SJCRH30 (cell line): ENCODE measurements around the gene CRYAB. TPM values are rescaled to one million over a fixed set of nuclear protein-coding genes. Genes with fewer than 3 reads are reported as not detected.

Experiments used
- DNase-seq, 2 experiments: peaks; one replicate each; pipeline ENCODE4 v3.0.0-alpha.2; 2015 to 2020
- H3K27ac ChIP-seq: fragments of 250-450 bp; sonication (Bioruptor Pico); 2 replicates; pipeline ENCODE4 v1.5.1; 2020; ENCODE audit warnings: mild to moderate bottlenecking, moderate library complexity
- H3K27me3 ChIP-seq: fragments of 250-450 bp; sonication (Bioruptor Pico); 2 replicates; pipeline ENCODE4 v1.5.1; 2020; ENCODE audit warnings: mild to moderate bottlenecking, moderate library complexity
- H3K36me3 ChIP-seq: fragments of 250-450 bp; sonication (Bioruptor Pico); 2 replicates; pipeline ENCODE4 v1.5.1; 2020; ENCODE audit warnings: mild to moderate bottlenecking, moderate library complexity
- H3K4me1 ChIP-seq: fragments of 250-450 bp; sonication (Bioruptor Pico); 2 replicates; pipeline ENCODE4 v1.5.1; 2020; ENCODE audit warnings: mild to moderate bottlenecking, moderate library complexity
- H3K4me3 ChIP-seq: fragments of 250-450 bp; sonication (Bioruptor Pico); 2 replicates; pipeline ENCODE4 v1.5.1; 2020; ENCODE audit warnings: mild to moderate bottlenecking, moderate library complexity
- H3K9me3 ChIP-seq: fragments of 250-450 bp; sonication (Bioruptor Pico); replicated peaks from 2 replicates; pipeline ENCODE4 v1.5.1; 2020; ENCODE audit warnings: mild to moderate bottlenecking, moderate library complexity
- total RNA-seq: library from RNA; depleted of rRNA; stranded (reverse); fragments of >200 nt; shearing (Covaris generic); gene quantifications from 2 replicates; pipeline ENCODE4 v1.2.3, GENCODE V29; 2014

Gene CRYAB
- total RNA-seq, 1 experiment from 2014 or later = 3.4 TPM

DNA sequence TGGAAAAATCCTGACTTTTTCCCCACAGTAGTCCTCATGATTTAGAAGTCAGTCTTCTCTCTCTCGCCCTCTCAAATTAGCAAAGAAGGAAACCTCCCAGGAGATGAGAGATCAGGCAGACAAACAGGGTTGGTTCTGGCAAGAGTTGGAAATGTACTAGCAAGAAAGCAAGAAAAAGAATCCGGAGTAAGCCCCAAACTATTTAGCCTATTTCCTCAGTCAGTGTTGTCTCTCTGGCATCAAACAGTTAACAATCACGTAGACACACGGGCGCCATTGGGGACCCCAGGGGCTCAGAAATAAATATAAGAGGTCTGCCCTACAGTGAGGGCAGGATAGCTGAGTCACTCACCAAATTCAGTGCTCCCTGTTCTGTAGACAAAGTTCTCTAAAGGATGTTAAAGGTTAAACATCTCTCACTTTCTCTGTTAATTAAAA is 11.8 kb upstream of the CRYAB start:
- no peaks in the 10 kb centered on the region for H3K9me3 ChIP-seq
- H3K27me3 ChIP-seq = no peaks in the 10 kb centered on the region
- no peak for DNase-seq
- H3K27ac ChIP-seq = peak overlapping the region; percentile 21; the same call in 1 of the 2 replicates
- no peak overlapping the region for H3K4me3 ChIP-seq
- no peaks in the 10 kb centered on the region for H3K36me3 ChIP-seq
- H3K4me1 ChIP-seq = peaks cover 13% of the 10 kb centered on the region; the same call in 1 of the 2 replicates

DNA sequence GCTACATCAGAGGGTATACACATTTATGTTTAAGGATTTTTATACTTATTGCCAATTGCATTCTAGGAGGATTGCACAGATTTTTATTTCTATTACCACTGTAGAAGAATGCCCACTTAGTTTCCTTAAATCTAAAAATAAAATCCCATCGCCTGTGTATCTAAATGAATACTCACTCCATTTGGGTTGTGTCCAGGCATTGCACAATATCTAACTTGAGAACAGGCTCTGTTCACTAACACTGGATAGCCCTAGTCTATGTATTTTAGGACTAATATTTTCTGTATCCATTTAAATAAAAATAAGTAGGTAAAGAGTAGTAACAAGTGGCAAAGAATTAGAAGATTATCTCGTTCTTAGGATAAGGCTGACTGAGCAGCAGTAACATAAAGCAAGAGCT is 11.2 kb upstream of the CRYAB start:
- Histone ChIP-seq H3K27ac (no peak overlapping the region; the same call in 1 of the 2 replicates), H3K27me3 (no peaks in the 10 kb centered on the region), H3K4me1 (peaks cover 13% of the 10 kb centered on the region; the same call in 1 of the 2 replicates), H3K36me3 (no peaks in the 10 kb centered on the region), H3K9me3 (no peaks in the 10 kb centered on the region), H3K4me3 (no peak overlapping the region)
- DNase-seq = no peak

DNA sequence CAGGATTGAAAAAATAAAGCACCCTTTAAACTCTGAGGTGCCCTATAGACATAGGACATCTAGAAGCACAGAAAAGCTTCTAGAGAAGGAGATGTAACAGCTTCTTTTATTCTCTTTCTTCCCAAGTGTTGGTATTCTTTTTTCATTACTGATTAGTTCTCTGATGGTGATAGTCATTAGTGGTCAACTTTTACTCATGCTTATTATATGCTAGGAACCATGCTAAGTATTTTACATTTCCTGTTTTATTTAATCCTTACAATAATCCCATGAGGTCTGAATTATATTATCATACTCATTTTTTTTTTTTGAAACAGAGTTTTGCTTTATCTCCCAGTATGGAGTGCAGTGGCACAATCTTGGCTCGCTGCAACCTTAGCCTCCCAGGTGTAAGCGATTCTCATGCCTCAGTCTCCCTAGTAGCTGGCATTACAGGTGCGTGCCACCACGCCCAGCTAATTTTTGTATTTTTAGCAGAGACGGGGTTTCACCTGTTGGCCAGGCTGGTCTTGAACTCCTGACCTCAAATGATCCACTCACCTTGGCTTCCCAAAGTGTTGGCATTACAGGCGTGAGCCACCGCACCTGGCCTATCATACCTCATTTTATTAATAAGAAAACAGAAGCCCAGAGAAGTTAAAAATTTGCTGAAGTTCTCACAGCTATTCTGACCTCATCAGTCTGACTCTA is 10.1 kb upstream of the CRYAB start:
- Histone ChIP-seq H3K27ac (no peak overlapping the region), H3K36me3 (no peaks in the 10 kb centered on the region), H3K4me1 (peaks cover 10% of the 10 kb centered on the region; the same call in 1 of the 2 replicates), H3K4me3 (no peak overlapping the region), H3K9me3 (no peaks in the 10 kb centered on the region), H3K27me3 (no peaks in the 10 kb centered on the region)
- DNase-seq = no peak

DNA sequence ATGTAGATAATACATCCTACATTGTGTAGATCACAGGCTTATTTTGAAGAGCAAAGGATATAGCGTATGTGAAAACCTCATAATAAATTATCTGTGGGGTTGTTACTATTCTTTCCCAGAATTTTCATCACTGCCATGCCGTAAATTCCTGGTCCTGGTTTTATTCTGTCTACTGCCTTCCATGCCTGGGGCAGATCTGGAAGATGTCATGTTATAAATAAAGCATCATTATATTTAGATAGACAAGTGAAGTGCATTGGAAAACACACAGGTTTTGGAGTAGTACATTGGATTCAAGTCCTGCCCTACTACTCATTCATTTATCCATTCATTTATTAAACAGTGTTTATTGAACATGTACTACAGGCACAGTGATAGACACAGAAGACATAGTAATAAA is 9.3 kb upstream of the CRYAB start:
- Histone ChIP-seq H3K4me1 (peaks cover 10% of the 10 kb centered on the region; the same call in 1 of the 2 replicates), H3K9me3 (no peaks in the 10 kb centered on the region), H3K27ac (no peak overlapping the region), H3K4me3 (no peak overlapping the region), H3K36me3 (no peaks in the 10 kb centered on the region), H3K27me3 (no peaks in the 10 kb centered on the region)
- DNase-seq = no peak

DNA sequence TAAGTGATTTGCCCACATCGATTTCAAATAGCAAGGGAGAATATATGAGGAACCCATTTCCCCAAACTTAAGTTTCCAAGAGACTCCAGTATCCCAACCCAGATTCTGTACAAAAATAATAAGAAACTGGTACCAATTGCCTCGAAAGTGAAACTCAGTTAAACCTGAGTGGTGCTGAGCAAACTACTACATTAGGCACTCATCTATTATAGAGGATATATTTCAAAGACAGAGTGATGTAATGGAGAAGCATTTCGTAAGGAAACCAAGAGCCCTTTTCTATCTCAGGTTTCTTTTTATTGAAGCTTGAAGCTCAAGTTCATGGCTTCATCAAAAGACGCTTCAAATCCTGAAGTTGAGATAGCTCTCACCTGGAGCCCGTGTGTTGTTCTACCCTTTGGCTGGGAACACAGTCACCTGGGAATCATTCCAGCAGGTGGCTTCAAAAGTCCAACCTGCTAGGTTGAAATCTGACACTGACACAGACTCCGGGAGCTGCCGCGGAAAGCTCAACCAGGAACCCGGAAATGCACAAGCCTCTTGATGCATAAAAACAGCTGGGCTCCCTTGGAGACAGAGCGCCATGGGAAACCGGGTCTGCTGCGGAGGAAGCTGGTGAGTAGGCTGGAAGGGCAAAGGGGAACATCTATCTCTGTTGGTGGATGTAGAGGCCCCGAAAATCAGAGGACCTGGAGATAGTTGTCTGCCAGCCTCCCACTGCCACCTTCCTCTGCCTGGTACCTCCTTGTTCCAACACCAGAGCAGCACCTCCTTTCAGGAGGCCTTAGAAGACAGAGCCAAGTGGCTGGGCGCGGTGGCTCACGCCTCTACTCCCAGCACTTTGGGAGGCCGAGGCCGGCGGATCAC is 7.1 kb upstream of the CRYAB start, which contains the start of gene C11orf52:
Gene C11orf52, plus strand, starts transcription at position 524 of the 867 bp plus-strand sequence. Its CDS starts 60 bp downstream, at position 584.
- DNase-seq = peak; percentile 79 to 87
- H3K36me3 ChIP-seq = no peaks in the 10 kb centered on the region
- no peaks in the 10 kb centered on the region for H3K27me3 ChIP-seq
- peaks cover 11% of the 10 kb centered on the region; the same call in 1 of the 2 replicates for H3K4me1 ChIP-seq
- peak within 1 kb of the TSS; percentile 39 for H3K4me3 ChIP-seq
- H3K9me3 ChIP-seq = no peaks in the 10 kb centered on the region
- peak within 1 kb of the TSS; percentile 50 for H3K27ac ChIP-seq

DNA sequence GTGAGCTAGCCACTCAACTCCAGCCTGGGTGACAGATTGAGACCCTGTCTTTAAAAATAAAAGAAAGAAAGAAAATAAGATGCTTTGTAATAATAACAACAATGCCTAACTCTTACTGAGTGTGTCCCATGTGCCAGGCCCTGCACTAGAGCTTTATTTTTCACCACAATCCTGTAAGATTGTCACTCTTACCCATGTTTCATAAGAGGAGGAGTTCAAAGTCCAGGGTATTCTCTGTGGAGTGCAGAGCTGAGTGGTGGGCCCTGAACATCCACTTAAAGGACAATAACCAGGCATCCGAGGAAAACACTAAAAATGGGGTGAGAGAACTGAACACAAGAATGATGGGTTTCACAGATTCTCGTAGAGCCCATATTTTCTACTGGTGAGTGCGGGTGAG is 6.2 kb upstream of the CRYAB start:
- H3K9me3 ChIP-seq = no peaks in the 10 kb centered on the region

DNA sequence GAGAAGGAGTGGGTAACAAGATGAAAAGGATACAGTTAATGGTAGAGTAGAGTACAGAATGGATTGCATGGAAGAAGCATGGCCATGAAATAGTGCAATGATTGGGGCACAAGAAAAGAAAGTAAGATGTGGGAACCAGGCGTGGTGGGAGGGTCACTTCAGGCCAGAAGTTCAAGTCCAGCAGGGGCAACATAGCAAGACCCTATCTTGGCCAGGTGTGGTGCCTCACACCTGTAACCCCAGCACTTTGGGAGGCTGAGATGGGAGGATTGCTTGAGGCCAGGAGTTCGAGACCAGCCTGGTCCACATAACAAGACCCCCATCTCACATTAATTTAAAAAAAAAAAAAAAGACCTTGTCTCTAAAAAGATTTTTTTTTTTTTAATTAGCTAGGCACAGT is 5.7 kb upstream of the CRYAB start:
- Histone ChIP-seq H3K36me3 (no peaks in the 10 kb centered on the region), H3K9me3 (no peaks in the 10 kb centered on the region), H3K27ac (no peak overlapping the region), H3K4me1 (peaks cover 7% of the 10 kb centered on the region; the same call in 1 of the 2 replicates), H3K4me3 (no peak overlapping the region), H3K27me3 (no peaks in the 10 kb centered on the region)
- no peak for DNase-seq

More for the DNA sequence above, 6.2 kb upstream of the CRYAB start:
- H3K4me1 ChIP-seq = peaks cover 7% of the 10 kb centered on the region; the same call in 1 of the 2 replicates
- no peak overlapping the region for H3K4me3 ChIP-seq
- no peaks in the 10 kb centered on the region for H3K36me3 ChIP-seq
- no peak overlapping the region for H3K27ac ChIP-seq
- DNase-seq = no peak
- H3K27me3 ChIP-seq = no peaks in the 10 kb centered on the region

DNA sequence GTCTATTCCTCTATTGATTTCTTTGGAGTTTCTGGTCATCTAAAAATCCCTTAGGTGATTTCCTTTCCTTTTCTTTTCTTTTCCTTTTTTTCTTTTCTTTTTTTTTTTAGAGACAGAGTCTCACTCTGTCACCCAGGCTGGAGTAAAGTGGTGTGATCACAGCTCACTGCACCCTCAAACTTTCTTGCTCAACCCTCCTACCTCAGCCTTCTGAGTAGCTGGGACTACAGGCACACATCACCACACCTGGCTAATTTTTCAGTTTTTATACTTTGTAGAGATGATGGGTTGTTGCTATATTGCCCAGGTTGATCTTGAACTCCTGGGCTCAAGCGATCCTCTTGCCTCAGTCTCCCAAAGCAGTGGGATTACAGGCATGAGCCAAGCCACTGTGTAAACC is 5.2 kb upstream of the CRYAB start:
- Histone ChIP-seq H3K36me3 (no peaks in the 10 kb centered on the region), H3K4me3 (no peak overlapping the region), H3K4me1 (peaks cover 12% of the 10 kb centered on the region), H3K9me3 (no peaks in the 10 kb centered on the region), H3K27ac (no peak overlapping the region), H3K27me3 (no peaks in the 10 kb centered on the region)
- DNase-seq = no peak

DNA sequence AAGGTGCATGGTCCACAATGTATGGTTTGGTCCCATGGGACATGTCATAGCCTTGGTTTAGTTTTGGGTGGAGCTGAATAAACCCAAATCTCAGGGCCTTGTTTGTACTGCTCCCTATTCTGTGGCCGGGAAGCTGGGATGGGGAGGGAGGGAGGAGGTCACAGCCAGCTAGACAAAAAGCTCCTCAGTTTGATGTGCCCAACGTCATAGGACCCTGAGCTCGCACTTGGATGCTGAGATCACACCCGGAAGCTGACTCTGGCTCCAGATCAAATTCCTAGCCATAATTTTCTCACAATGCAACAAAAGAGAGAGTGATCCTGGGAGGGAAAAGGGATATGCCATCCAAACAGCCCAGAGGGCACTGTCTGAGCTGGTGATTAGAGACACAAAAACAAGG is 2.4 kb upstream of the CRYAB start:
- H3K4me3 ChIP-seq = no peak overlapping the region; the same call in 1 of the 2 replicates

DNA sequence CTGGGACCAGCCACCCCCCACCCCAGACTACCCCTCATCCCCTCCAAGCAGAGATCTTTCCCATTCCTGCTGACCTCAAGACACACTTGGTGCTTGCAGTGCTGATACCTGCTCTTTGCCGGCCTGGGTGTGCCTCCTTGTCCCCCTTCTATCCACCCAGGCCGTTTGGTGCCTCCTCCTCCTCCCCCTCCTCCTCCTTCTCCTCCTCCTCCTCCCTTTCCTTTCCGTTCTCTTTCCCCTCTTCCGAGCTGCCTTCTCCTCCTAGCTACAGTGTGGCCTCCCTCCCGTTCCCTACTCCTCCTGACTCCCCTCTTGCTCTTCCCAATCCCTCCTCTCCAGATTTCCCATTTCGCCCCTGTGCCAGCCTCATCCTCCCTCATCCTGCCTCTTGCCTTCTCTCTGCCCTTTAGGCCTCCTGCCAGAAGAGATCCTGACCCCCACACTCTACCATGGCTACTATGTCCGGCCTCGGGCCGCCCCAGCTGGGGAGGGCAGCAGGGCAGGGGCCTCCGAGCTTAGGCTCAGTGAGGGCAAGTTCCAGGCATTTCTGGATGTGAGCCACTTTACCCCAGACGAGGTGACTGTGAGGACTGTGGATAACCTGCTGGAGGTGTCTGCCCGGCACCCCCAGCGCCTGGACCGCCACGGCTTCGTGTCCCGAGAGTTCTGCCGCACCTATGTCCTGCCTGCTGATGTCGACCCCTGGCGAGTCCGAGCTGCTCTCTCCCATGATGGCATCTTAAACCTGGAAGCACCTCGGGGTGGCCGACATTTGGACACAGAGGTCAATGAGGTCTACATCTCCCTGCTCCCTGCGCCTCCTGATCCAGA is 1.7 kb upstream of the CRYAB start:
- H3K27ac ChIP-seq = peak overlapping the region; percentile 22; the same call in 1 of the 2 replicates
- peak overlapping the region; percentile 53 for H3K4me3 ChIP-seq
- H3K4me1 ChIP-seq = peaks cover 10% of the 10 kb centered on the region
- H3K36me3 ChIP-seq = no peaks in the 10 kb centered on the region
- no peaks in the 10 kb centered on the region for H3K9me3 ChIP-seq
- no peak for DNase-seq
- H3K27me3 ChIP-seq = no peaks in the 10 kb centered on the region

More for the DNA sequence above, 2.4 kb upstream of the CRYAB start:
- no peaks in the 10 kb centered on the region for H3K27me3 ChIP-seq
- peak; percentile 43 to 62 for DNase-seq
- H3K36me3 ChIP-seq = no peaks in the 10 kb centered on the region
- H3K4me1 ChIP-seq = peaks cover 12% of the 10 kb centered on the region
- peak overlapping the region; percentile 39; the same call in 1 of the 2 replicates for H3K27ac ChIP-seq
- no peaks in the 10 kb centered on the region for H3K9me3 ChIP-seq

DNA sequence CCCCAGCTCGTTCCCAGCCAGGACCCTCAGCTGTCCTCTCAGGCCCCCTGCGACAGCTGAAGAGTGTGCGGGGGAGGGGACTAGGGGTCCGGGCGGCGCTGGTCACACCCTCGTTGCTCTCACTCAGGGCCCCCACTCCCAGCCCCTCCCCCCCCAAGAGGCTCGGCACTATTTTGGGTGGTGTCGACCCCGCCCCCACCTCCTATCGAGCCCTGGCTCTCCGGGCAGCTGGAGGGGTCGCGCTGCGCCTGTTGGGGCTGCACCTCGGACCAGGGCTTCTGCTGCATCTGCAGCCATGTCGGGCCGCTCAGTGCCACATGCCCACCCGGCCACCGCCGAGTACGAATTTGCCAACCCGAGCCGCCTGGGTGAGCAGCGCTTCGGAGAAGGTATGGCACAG is 965 bp upstream of the CRYAB start, which contains the start of gene HSPB2:
Gene HSPB2, plus strand, starts transcription at position 200 of the 400 bp plus-strand sequence. Its CDS starts 96 bp downstream, at position 296.
- DNase-seq = no peak
- H3K4me3 ChIP-seq = peak within 1 kb of the TSS; percentile 53

DNA sequence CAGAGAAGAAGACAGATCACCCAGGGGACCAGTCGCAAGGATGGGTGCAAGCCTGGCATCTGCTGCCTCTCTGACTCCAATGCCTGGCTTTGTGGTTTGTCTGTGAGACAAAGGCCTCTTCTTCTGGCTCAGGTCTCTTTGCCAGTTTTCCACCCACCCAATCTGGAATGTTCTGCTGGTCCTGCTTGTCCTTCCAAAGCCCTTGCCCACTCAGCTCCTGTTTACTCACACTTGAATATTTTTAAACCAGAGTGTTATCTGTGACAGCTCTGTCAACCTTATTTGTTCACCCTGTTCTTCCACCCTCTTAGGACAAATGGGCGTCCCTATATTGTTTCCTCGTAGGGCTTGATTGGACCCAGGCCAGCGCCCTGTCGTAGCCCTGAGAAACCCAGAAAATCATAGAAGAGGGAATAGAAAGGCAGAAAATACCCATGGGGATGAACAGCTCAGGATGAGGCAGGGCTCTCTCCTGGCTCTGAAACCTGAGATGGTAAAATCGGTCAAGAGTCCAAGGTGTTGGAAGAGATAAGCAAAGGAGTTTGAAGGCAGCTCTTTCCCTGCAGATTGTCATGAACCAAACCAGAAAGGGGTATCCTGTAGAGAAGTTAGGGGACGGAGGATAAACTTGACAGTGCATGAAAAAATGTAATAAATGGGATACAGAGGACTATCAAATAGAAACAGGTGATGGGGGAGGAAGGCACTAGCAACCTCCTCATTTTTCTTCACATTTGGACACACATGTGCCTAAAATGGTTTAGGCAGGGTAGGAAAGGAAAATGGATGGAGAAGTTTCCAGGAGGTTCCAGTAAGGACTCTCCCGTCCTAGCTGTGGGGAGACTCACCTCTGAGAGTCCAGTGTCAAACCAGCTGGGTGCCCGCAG is 651 bp downstream of the CRYAB start:
- no peaks in the 10 kb centered on the region for H3K36me3 ChIP-seq
- H3K4me1 ChIP-seq = peaks cover 10% of the 10 kb centered on the region
- H3K27ac ChIP-seq = no peak overlapping the region
- no peak for DNase-seq
- H3K27me3 ChIP-seq = no peaks in the 10 kb centered on the region
- H3K9me3 ChIP-seq = no peaks in the 10 kb centered on the region
- no peak overlapping the region for H3K4me3 ChIP-seq

More for the DNA sequence above, 965 bp upstream of the CRYAB start, which contains the start of gene HSPB2:
- peaks cover 10% of the 10 kb centered on the region for H3K4me1 ChIP-seq
- no peaks in the 10 kb centered on the region for H3K36me3 ChIP-seq
- no peaks in the 10 kb centered on the region for H3K9me3 ChIP-seq
- peak within 1 kb of the TSS; percentile 25; the same call in 1 of the 2 replicates for H3K27ac ChIP-seq
- no peaks in the 10 kb centered on the region for H3K27me3 ChIP-seq

DNA sequence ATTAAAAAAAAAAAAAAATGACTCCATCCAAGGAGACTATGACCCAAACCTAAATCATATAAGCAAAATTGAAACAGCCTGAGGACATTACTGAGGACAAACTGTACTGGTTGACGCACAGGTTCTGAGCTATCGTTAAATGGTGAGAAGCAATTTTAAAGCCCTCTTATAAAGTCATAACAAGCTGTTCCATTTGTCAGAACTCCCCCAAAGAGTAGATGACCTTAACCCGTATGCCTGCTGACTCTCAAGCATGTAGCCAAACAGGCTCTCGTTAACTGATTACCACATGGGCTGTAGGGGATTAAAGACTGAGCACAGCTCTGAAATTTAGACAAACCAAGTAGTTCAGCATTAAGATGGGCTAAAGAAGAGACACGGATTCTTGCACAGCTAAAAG is 2.2 kb downstream of the CRYAB start:
- DNase-seq = no peak
- H3K4me3 ChIP-seq = no peak overlapping the region
- no peak overlapping the region for H3K27ac ChIP-seq

More for the DNA sequence above, 2.2 kb downstream of the CRYAB start:
- H3K36me3 ChIP-seq = no peaks in the 10 kb centered on the region
- no peaks in the 10 kb centered on the region for H3K9me3 ChIP-seq
- H3K4me1 ChIP-seq = peaks cover 10% of the 10 kb centered on the region
- H3K27me3 ChIP-seq = no peaks in the 10 kb centered on the region
